NCI-H1048 (cell line): Measurements from ENCODE around the gene PPP1R17.

Source experiments
- DNase-seq: peaks from one replicate; lab custom pipeline; 2025; lab: John Stamatoyannopoulos, UW

Gene PPP1R17

DNA sequence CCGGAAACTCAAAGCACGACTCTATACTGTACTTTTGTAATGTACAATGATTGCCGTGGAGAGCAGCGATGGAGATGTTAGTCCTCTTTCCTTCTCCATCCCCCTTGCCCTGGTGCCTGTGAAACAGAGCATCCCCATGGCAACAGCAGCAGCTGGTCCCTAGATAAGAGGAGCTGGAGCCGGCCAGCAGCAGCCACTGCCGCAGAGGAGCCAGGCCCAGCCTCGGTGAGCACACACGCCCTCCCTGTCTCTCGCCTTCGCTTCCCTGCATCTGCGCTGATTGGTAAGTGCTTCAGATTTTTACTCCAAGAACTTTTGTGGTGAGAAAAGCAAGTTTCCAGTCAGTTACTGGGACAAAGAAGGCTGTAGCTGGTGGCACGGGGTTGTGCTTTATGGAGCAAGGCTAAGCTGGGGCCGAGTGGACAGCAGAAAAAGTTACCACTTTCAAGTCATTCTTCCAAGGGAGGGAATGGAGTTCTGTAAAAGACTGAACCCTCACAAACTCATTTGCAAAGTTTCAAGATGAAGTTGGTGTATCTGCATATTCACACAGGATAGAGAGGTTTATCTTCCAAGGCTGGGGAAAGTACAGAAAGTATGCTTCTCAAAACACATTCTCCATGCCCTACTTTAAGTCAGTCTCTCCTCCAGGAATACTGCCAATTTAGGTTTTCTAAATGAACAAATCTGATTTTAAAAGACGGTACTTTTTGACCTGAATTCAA is at the start of gene PPP1R17:
PPP1R17 (plus strand) TSS at position 192 of the 725 bp plus-strand sequence. CDS start 5,227 bp downstream, outside the sequence.
- DNase-seq = no peak

DNA sequence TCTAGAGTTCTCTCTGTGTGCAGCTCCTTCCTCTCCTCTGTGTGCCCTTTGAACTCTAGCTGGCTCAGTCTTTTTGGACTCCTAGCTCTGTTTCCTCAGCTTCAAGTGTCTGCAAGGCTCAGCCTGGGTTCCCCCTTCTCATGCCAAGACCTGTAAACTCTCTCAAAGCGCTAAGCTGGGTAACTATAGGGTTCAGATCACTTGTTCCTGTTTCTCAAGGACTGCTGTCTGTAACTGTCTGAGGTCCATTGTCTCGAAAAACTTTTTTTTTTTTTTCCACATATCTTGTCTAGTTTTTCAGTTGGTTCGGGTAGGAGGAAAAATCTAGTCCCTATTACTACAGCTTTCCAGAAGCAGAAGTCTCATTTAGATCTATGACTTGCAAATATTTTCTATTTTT is 46.6 kb upstream of the PPP1R17 start:
- no peak for DNase-seq

DNA sequence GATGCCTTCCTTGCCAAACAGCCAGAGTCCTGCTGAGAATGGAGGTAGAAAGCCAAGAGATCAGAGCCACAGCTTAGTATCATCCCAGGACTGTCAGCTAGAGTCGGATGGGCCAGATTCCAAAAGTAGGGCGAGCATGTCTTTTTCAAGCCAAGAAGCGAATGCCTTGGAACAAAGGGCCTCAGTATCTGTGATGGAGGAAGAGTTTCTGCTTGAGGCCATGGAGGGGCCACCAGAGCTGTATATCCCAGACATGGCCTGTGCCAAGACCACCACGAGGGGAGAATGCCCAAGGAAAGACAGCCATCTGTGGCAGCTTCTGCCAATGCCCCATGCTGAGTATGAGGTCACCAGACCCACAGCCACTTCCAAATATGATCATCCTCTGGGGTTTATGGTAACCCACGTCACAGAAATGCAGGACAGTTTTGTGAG is 44.3 kb upstream of the PPP1R17 start:
- DNase-seq = no peak

DNA sequence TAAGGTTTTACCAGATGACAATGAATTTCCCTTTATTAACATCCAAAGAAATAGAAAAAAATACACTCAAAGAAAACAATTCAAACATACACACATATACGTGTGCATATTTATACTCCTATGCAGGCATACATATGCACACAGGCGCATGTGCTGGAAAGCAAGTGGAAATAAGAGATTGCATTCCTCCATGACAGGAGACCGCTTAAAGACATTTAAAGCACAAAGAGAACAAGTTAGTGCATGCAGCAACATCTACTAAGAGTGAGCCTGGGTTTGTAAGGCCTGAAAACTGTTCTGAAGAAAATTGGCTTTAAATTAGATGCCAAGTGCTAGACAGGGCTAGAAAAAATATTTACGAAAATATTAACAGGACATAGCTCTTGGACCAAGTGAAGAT is 40.1 kb upstream of the PPP1R17 start:
- no peak for DNase-seq

DNA sequence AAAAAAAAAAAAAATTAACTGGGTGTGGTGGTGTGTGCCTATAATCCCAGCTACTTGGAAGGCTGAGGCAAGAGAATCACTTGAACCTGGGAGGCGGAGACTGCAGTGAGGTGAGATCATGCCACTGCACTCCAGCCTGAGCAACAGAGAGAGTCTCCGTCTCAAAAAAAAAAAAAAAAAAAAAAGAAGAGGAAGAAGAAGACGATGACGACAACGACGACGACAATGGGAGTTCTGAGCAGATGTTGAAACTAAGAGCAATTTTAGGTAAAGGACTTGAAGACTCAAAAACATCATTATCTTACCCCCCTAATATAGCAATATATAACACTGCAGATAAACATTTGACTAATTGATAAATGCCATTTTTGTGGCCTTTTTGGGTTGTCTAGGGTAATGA is 39.5 kb upstream of the PPP1R17 start:
- DNase-seq = no peak

DNA sequence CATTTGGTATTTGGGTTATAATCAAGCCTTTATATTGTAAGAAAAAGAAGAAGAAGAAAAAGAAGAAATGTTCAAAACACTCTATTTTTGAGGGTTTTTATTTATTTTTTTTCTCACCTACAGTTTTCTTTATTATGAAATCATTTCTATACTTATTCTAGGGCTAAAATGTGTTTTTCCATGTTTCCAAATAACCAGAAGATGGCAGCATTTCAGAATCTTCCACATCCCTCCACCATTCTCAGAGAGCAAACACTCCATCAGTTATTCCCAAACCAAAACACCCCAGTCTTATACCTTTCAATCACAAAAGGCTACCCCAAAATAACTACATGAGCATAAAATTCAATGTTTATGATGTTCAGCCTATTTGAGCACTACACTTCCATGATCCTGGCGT is 38.7 kb upstream of the PPP1R17 start:
- no peak for DNase-seq

DNA sequence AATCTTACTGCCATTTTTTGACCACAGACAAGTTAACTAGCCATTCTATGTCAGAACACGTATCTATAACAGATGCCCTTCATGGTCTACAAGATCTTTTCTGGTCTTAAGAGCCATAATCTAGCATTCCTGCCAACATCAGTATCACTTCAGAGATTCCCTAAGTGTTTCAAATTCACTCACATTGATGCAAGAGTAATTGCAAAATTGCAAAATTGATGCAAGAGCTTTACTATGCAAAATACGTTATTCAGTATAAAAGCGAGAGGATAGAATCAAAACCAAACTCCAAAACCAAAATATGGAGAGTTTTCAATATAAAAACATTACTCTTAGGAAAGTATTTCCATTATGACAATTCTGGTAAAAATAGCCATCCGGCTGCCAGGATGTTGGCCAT is 38.1 kb upstream of the PPP1R17 start:
- no peak for DNase-seq

DNA sequence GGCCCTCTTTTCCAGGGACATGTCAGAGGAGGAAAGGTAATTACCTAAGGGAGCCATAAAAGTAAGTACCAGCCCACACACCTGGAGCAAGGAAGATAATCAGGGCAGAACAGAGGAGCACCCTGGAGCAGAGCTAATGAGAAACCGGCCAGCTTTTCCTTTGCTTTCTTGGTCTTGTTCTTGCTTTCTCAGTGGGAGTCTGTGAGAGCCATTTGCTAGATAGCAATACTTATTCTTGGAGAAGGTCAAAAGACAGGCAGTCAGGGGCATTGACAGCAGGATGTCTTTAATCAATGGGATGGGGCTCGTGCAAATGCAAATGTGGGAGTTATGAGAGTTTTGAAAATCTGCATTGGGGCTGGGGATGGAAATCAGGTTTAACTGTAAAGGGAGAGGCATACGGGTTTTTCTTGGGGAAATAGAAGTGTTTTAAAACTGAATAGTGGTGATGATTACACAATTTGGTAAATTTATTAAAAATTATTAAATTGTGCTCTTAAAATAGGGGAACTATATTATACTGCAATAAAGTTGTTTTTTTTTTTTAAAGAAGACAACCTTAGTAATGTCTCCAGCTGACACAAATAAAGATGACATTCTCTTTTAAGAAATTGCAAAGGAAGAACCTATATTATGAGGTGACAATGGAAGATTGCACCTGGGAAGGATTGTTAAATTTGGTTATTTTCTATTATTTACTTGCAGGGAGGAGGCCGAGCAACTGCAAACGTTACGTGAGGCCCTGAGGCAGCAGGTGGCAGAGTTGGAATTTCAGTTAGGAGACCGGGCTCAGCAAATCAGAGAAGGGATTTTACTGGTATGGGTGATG is 35.6 kb upstream of the PPP1R17 start:
- no peak for DNase-seq

DNA sequence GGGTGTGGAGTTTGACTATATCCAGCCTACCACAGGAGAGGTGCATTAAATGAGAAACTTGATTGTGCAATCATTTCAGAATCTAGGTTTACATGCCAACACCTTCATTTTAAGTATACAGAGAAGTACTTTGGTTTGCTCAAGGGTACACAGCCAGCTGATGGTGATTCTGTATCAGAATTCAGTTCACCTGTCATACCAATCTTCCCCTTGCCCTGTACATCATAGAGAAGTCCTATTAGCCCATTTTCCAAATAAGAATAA is 35.0 kb upstream of the PPP1R17 start:
- no peak for DNase-seq

DNA sequence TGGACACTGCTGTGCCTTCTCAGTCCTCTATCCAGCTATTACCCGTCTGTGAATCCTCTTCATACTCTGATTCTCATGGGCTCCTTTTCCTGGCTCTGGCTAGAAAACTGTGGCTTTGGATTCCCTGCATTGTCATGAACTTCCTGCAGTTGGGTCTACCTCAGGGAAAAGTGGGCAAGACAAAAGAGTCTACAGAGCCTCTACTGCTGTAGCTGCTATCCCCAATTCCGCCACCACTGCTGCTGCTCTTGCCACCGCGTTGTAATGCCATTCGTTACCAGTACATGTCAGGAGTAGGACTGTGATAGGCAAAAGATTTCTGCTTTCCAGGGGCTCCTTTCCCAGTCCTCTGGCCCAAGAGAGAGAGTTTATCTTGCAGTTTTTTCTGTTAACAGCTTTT is 23.9 kb upstream of the PPP1R17 start:
- DNase-seq = no peak

DNA sequence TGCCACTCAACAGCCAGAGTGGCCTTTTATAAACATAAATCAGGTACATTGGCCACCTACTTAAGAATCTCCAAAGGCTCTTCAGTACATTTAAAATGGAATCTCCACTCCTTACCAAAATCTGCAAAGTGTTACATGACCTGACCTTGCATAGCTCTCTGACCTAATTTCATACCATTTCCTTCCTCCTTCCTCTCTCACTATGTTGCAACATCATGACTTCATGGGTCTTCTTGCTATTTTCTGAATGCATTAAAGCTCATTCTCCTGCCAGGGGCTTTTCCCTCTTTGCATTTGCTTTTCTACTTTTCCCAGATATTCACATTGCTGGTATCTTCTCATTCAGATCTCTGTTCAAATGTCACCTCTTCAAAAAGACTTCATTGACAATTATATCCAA is 22.1 kb upstream of the PPP1R17 start:
- no peak for DNase-seq

DNA sequence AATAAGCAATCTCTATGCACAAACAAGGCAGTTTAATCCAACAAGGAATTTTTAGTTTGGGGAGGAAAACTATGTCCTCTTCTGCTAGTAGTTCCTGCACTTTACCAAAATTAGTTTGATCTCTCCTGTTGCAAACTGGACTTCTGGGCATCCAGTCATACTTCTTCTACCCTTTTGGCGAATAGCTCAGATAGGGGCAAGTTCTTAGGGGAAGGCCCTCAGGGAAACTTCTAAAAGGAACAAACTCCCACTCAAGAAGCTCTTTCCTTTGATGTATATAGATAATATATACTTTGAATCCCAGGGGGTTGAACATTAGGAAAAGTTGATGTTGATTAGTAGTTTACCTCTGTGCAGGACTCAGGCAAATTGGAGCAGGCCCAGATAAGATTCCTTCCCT is 21.5 kb upstream of the PPP1R17 start:
- DNase-seq = no peak

DNA sequence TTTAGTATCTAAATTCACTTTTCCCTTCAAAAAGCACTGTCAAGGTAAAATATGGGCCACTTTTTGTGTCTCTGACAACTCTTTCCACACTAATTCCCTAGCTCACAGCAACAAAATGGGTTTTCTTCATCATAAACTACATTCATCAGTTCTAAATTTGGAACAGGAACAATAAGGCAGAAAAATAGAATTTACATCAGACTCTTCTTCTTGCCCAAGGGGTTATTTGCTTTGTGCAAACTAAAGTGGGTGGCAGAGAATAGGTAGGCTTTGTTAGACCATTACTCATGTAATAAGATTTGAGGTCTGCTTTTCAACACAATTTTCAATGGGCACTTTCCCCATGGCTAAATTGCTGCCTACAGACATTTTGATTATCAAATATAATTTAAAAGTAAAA is 17.6 kb upstream of the PPP1R17 start:
- no peak for DNase-seq

DNA sequence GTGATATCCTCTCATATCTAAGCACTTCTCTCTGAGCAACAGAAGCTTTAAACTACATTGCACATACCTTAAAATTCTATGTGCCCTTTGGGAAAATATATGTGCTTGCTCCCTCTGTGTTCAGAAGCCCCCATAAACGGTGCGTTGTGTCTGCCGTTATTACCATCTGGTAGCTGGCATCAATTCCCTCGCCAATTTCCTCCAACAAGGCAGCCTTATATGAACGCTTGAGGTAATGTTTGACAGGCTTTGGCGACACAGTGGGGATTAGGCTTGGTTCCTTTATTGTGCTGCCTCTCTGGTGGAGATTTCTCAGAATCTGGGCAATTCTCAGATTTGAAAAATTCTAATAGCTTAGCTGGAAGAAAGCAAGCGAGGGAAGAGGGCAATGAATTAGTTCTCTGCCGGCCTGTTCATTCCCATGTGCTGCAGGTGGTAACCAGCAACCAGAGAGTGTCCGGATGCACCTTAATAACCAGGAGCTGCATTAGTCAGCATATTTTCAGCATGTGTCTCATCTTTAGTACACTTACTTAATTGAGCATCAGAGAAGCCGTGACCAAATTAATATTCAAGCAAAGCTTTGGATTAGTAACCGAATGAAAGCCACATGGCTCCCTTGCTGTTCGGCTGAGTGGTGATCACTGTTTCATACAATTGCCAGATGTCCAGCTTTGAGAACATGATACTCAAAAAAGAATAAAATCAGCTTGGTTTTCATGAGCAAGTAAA is 7.3 kb upstream of the PPP1R17 start:
- DNase-seq = no peak

DNA sequence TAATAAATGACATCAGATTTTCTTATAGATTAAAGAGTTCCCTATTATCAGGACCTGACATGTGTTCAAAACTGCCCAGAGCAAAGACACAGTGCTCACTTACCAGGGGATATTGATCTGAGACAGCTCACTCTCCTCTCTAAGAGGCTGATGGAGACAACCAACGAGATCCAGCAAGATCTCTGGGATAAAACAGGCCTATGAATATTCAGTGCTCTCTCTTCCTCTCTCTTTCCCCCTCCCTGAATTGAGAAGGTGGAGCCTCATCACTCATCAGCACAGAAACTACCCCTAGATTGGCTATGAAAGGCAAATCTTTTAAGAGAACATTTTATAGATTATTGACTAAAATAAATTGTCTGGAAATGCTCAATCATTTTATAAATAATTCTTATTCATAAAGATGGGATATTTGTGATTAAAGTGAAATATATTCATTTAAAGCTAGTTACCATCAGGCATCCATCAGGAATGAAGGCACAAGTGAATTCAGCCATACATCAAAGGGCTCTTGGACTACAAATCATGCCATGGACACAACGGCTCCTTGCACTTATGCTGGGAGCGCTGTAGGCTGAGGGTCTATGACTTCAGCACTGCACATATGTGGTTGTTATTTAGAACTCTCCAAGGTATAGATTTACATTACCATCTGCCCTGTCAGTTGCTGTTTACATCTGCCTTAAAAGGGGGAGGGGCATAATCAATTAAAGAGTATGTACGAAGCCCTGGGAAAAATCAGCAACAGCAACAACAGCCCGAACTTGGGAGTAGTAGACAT is 3.4 kb upstream of the PPP1R17 start:
- DNase-seq = no peak

DNA sequence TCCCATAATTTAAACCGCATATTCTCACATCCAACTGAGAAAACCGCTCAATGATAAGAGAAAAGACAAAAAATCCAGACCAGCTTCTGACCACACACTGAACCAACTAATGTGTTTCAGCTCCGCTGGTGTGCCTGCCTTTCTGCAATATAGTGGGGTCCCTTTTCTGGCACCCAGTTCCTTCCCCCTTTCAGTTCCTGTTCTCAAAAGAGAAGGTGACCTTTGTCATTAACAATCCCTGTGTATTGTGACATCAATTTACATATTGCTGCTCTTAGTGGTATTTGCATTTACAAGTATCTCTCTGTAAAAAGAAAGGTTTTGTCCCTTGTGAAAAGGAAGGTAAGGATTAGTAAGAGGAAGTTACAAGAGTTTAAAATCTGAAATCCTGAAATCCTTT is 1.4 kb downstream of the PPP1R17 start:
- DNase-seq = no peak

DNA sequence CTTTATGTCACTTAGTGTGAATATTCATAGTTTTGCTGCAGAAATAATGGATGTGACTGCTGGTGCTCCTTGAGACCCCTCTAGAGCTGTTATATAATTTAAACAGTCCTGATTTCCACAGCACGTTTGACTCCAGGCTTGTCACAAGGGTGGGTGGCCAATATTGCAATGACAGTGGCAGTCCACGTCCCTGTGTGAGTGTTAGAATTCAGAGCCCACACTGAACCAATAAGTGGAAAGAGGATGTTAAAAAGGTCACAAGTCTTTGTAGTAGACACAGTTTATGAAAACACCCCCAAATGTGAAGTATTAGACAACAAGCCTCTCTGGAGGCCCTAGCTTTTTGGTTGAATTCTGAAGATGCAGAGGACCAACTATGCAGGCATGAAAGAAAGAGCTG is 2.0 kb downstream of the PPP1R17 start:
- no peak for DNase-seq

DNA sequence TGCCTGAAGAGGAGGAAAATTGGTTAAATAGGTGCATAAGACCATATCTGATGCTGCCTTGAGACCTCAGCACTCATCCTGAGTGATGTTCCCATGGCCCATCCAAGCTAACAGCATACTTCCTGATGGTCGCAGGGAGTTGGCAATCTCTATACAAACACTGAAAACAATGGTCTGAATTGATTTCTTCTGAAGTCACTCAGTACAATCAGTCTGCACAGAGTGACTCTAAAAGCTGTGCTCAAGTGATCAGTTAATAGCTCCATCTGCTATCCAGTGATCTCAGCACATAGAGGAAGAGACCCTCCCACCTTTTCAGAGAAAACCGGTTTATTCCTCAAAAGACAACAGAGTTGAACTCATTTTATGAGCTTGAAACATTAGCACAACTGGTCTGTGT is 3.9 kb downstream of the PPP1R17 start:
- no peak for DNase-seq

DNA sequence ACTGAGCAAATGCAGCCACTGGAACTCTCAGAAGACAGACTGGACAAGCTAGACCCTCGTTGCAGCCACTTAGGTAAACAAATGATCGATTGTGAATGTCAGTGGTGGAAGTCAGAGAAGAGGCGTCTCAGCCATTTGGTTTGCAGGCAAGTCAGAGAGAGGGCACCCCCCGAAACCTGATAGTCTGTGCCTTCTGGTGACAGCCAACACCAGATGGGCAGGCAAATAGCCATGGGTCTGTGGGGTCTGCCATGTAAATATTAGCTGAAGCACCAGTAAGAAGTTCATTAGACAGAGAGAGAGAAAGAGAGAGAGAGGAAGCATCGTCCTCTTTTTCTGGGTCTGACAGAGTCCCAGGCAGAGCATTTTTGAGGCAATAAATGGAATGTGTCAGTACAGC is 5.4 kb downstream of the PPP1R17 start:
- DNase-seq = no peak

DNA sequence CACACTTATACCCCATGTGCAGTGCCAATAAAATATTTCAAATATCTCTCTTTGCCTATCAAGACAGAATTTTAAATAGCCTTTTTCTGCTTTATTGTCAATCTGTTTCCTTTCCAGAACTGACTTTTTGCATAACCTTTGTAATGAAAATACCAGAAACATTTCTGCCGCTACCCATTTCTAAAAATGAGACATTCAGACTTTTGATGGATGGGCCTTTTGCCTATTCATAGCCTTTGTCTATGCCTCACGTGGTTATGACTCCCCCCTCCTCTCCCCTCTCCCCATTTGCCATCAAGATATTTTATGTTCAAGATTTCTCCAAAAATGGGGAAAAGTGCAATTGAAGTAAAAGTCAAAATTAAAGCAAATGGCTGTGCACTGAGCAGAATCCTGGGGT is 5.9 kb downstream of the PPP1R17 start:
- DNase-seq = no peak

DNA sequence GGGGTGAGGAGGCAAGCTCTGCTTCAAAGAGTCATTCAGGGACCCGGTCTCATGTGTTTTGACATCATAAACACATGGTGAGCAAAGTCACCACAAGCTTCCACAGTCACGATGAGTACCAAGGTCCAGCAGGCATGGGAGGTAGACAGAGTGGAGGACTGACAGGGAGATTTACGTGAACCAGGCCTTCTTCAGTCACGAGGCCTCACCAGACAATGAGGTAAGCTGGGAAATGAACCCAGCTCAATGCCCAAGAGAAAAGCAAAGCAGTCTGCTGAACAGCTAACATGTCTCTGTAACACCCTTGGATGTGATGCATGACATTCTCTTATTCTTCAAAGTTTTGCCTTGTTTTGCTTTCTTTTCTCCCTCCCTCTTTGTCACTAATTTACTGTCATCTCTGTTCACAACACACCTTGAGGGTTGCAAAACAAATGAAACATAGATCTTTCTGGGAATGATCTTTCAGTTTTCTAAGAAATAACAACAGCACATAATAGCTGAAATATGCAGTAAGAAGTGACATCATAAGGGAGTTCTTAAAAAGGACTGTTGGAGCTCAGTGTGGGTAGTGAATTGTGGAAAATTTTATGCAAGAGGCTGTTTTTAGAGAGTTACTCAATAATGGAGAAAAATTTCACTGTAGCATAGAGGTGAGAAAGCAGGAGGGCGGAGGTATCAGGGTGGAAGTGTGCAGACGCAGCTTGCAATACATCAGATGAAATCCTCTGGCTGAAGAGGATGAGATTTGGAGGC is 9.0 kb downstream of the PPP1R17 start:
- no peak for DNase-seq

DNA sequence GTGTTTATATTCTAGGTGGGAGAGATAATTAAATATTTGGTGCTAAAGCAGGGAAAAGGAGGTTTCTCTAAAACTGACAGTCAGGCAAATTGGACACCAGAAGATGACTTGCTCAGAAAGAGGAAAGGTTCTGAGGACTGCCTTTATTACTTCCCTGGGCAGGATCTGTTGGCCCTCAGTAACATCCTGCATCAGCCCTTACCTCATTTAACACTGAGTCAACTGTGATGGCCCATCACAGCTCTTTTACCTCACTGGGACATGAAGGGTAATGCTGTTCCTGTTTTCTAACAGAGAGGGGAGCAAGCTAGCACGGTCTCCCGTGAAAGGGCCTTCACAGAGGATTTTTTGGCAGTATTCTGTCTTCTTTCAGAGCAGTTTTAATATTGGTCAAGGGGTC is 12.0 kb downstream of the PPP1R17 start:
- DNase-seq = no peak
